Heart left ventricle (tissue), 13 donors: ENCODE measurements around the gene PIP5KL1.

Source experiments
- CTCF ChIP-seq, 12 donors: fragments of 200-600 bp; sonication (generic) in 4 of 12; IDR thresholded peaks; one replicate each; pipeline versions ENCODE4 v1.5.0 to v1.8.0; 2018 to 2022; ENCODE audit warnings: antibody characterized with exemption in 12 of 12, mild to moderate bottlenecking in 5 of 12
- POLR2A ChIP-seq, 2 donors: fragments of 450-650 bp; IDR thresholded peaks; one replicate each; pipeline ENCODE4 v1.6.1; 2017; ENCODE audit warnings: antibody characterized with exemption in 2 of 2, mild to moderate bottlenecking in 2 of 2, moderate library complexity in 2 of 2
- donor health status: ischemic (EF 13 %, LVEDD 7.1; RV severe dilation, severe dysfunction).
- donor health status: DM: no; HTN: yes; CAD: no.
- donor health status: DM: no; HTN: no; CAD: no.
- donor health status: ischemic (EF 25% LVEDD 6.9; RV normal size, moderate dysfunction).
- donor health status: ischemic (EF 25% LVEDD 5.7; RV mildly dilated, moderate dysfunction).
- donor health status: ischemic (EF 35%, LVEDD 5.7; RV mildly dilated, moderate dysfunction).
- donor health status: nonischemic (EF 11% LVEDD 7.7; RV severe dilation, severe dysfunction).
- donor health status: DM: yes; HTN: yes; CAD: no.
- donor health status: PGD.
- donor health status: ischemic (EF 29% LVEDD 5.4; RV normal size, mild dysfunction).
- donor health status: nonischemic (EF 23%, LVEDD 6.1; RV moderate dilation, normal function).

DNA sequence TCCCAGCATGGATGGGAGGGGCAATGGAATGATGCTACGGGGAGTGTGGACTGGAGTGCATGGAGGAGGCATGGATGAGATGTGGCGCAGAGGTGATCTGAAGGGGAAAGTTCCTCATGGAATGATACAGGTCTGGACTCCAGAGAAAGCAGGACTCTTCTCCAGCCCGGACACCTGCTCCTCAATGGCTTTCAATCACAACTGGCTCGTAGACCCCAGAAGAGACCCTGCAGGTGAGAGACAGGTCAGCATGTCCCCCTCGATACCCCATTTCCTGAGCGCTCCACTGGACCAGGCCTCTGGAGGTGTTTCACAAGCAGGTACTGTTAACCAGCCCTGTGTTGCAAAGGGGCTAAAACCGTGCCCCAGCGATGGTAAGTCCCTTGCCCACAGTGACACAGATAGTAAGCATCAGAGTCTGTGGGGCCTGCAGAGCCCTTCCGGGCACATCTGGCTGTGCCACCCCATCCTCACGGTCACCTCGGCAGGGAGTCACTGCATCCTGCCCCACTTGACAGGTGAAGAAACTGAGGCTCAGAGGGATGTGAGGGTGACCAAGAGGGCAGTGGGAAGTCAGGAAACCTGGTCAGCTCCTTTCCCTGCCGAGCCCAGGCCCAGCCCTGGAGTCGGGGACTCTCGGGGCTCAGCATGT, 12.6 kb upstream of the PIP5KL1 start:
- peak in 2 of 12 donors; percentile 2 to 8 for TF ChIP-seq CTCF (IDR thresholded peaks at IDR 0.05)
- TF ChIP-seq POLR2A (IDR thresholded peaks at IDR 0.05), result no peak
